ENCODE data around the gene HCST.

GRCh38 chr19:35860436-35860817 lies 41.9 kb upstream of the HCST start:
- TF ChIP-seq CTCF (IDR thresholded peaks at IDR 0.05 in 8 of 11, conservative IDR thresholded peaks at IDR 0.05 in 3 of 11) (no peak), POLR2A (IDR thresholded peaks at IDR 0.05) (no peak), POLR2AphosphoS5 (IDR thresholded peaks at IDR 0.05) (no peak)

All from spleen (tissue), 7 donors.